ENCODE measurements around the gene CCDC185.

Gene CCDC185

DNA sequence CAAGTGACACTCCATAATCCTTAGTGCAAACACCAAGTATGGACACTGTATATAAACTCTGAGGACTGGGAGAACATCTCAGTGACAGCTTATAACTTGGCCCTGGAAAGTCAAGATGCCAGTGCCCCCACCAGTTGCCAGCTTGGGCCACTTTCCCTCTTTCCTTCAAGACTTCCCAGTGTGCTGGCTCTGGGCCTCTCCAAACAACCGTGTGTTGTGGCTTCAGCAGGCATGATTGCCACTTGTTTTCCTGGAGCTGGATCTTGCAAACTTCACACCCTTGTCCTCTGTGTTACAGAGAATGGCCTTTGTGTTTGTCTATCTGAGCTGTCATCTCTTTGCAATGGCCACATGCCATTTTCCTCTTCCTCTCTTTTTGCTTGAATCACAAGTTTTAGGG lies 37.0 kb downstream of the CCDC185 start:
- DNase-seq (ENCODE audit: low read depth) = no peak

DNA sequence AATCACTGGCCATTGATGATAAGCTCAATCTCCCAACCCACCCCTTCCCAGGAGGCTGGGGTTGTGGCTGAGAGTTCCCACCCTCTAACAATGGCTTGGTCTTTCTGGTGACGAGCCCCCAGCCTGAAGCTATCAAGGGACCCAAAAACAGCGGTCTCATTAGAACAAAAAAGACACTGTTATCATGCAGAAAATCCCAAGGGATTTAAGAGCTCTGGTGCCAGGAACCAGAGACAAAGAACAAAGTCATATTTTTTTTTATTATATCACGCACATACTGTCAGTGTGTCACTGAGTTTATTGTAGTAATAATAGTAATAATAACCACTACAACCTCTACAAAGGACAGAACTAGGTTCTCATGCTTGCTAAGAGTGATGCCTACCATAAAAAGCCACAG lies 43.9 kb downstream of the CCDC185 start:
- DNase-seq (ENCODE audit: low read depth) = no peak

DNA sequence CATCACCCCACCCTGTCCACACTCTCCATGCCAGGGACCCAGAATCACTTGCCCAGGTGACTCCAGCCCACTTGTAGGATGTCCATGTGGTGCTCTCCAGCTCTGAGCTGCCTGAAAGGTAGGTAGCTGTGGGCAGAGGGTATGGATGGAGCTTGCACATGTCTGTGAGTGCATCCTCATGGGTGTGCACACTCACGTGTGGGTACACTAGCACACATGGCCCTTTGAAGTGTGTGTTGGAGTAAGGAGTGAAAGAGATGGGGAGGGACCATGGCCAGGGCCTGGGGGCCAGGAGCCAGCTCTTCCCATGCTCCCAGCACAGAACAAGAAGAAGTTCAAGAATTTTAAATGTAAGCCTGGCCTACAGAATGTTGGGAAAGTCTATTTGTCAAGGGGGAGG lies 50.2 kb downstream of the CCDC185 start:
- no peak for DNase-seq (ENCODE audit: low read depth)

- no peak for DNase-seq (ENCODE audit: low read depth)
Measured at GRCh38 chr1:223444411-223444810, 51.2 kb downstream of the CCDC185 start.
